ENCODE results near the gene LAMB1. TPM values are rescaled to one million over a fixed set of nuclear protein-coding genes. Genes with fewer than 3 reads are reported as not detected.

LAMB1 gene
- total and polyA plus RNA-seq, 2 of the 13 experiments (the other 11 are each of a cell fraction or from before 2014, with no cell fraction given) = 109 to 124 TPM

DNA sequence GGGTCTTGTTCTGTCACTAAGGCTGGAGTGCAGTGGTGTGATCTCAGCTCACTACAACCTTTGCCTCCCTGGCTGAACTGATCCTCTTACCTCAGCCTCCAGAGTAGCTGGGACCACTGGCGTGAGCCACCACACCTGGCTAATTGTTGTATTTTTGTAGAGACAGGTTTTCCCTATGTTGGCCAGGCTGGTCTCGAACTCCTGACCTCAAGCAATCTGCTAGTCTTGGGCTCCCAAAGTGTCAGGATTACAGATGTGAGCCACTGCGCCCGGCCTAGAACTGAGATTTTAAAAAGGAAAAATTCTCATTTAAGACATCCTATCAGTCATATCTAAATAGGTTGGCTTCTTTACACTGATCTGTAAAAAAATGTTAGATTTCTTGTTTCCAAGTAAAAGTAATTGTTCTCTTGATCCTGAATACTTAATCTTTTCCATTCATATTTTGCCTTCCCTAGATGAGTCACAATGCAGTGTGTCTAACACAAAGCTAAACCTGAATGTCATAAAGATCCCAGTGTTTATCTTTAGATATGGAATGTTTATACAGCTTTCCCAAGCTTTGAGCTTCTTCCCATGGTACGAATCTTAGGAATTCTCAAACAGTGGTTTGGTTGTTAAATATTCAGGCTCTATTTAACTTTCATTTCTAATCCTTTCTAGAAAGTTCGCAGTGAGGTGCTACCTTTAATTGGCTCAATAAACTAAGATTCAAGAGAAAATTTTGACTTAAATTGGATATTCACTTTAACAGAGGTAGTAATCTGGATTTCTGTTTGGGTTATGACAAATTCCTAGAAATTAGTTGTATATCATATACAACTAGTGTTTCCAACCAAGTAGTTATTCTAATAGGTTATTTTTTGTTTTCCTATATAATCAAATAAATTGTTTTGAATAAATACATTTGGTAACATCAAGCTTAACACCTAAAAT is 12.1 kb upstream of the LAMB1 start (continued):
- TF ChIP-seq ARNT2 (CRISPR knock-in tag; IDR thresholded peaks at IDR 0.05; ENCODE audit: low read depth) (no peak), GABPB1 (CRISPR knock-in tag; IDR thresholded peaks at IDR 0.05) (no peak), ZNF546 (CRISPR knock-in tag; conservative IDR thresholded peaks at IDR 0.05) (no peak), FOXO1 (CRISPR knock-in tag; IDR thresholded peaks at IDR 0.05) (peak; percentile 43; the same call in 1 of the 2 replicates), ZFP36L2 (CRISPR knock-in tag; IDR thresholded peaks at IDR 0.05) (no peak), MTA3 (CRISPR knock-in tag; IDR thresholded peaks at IDR 0.05) (no peak), NR1H2 (CRISPR knock-in tag; IDR thresholded peaks at IDR 0.05; ENCODE audit: borderline replicate concordance, low read depth) (no peak), SPEN (CRISPR knock-in tag; IDR thresholded peaks at IDR 0.05; ENCODE audit: low read depth) (no peak), RFX5 (IDR thresholded peaks at IDR 0.05; ENCODE audit: low read depth, low read length) (no peak), ZNF792 (CRISPR knock-in tag; IDR thresholded peaks at IDR 0.05) (0 out of 2 replicates have a peak, but pooled peaks have one; percentile 72), KDM5B (CRISPR knock-in tag; IDR thresholded peaks at IDR 0.05; ENCODE audit: borderline replicate concordance) (no peak), SATB2 (CRISPR knock-in tag; IDR thresholded peaks at IDR 0.05) (no peak), SP1 (IDR thresholded peaks at IDR 0.05) (no peak), SP1 (CRISPR knock-in tag; IDR thresholded peaks at IDR 0.05) (no peak), GATAD2A (CRISPR knock-in tag; IDR thresholded peaks at IDR 0.05) (peak; percentile 92), SETDB1 (CRISPR knock-in tag; IDR thresholded peaks at IDR 0.05; ENCODE audit: borderline replicate concordance) (no peak), GLI4 (CRISPR knock-in tag; IDR thresholded peaks at IDR 0.05; ENCODE audit: borderline replicate concordance) (no peak), TCF12 (IDR thresholded peaks at IDR 0.05) (no peak), TCF12 (CRISPR knock-in tag; IDR thresholded peaks at IDR 0.05) (no peak), HNRNPL (IDR thresholded peaks at IDR 0.05; ENCODE audit: low read depth, low read length) (no peak), KAT7 (CRISPR knock-in tag; IDR thresholded peaks at IDR 0.05; ENCODE audit: borderline replicate concordance) (no peak), YEATS4 (CRISPR knock-in tag; IDR thresholded peaks at IDR 0.05; ENCODE audit: borderline replicate concordance) (no peak), SIN3A (IDR thresholded peaks at IDR 0.05; ENCODE audit: borderline replicate concordance, low read depth, low read length) (0 out of 2 replicates have a peak, but pooled peaks have one; percentile 28), PITX1 (CRISPR knock-in tag; IDR thresholded peaks at IDR 0.05) (no peak)
- TF ChIP-seq, protein P1, sequence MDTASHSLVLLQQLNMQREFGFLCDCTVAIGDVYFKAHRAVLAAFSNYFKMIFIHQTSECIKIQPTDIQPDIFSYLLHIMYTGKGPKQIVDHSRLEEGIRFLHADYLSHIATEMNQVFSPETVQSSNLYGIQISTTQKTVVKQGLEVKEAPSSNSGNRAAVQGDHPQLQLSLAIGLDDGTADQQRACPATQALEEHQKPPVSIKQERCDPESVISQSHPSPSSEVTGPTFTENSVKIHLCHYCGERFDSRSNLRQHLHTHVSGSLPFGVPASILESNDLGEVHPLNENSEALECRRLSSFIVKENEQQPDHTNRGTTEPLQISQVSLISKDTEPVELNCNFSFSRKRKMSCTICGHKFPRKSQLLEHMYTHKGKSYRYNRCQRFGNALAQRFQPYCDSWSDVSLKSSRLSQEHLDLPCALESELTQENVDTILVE (CRISPR knock-in tag; IDR thresholded peaks at IDR 0.05) = 0 out of 2 replicates have a peak, but pooled peaks have one; percentile 27
- TF ChIP-seq, protein P2, sequence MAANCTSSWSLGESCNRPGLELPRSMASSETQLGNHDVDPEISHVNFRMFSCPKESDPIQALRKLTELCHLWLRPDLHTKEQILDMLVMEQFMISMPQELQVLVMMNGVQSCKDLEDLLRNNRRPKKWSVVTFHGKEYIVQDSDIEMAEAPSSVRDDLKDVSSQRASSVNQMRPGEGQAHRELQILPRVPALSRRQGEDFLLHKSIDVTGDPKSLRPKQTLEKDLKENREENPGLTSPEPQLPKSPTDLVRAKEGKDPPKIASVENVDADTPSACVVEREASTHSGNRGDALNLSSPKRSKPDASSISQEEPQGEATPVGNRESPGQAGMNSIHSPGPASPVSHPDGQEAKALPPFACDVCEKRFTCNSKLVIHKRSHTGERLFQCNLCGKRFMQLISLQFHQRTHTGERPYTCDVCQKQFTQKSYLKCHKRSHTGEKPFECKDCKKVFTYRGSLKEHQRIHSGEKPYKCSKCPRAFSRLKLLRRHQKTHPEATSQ (CRISPR knock-in tag; IDR thresholded peaks at IDR 0.05; ENCODE audit: borderline replicate concordance) = no peak
- TF ChIP-seq, protein P3, sequence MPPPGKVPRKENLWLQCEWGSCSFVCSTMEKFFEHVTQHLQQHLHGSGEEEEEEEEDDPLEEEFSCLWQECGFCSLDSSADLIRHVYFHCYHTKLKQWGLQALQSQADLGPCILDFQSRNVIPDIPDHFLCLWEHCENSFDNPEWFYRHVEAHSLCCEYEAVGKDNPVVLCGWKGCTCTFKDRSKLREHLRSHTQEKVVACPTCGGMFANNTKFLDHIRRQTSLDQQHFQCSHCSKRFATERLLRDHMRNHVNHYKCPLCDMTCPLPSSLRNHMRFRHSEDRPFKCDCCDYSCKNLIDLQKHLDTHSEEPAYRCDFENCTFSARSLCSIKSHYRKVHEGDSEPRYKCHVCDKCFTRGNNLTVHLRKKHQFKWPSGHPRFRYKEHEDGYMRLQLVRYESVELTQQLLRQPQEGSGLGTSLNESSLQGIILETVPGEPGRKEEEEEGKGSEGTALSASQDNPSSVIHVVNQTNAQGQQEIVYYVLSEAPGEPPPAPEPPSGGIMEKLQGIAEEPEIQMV (CRISPR knock-in tag; IDR thresholded peaks at IDR 0.05; ENCODE audit: low read depth) = no peak
- TF ChIP-seq, protein P4, sequence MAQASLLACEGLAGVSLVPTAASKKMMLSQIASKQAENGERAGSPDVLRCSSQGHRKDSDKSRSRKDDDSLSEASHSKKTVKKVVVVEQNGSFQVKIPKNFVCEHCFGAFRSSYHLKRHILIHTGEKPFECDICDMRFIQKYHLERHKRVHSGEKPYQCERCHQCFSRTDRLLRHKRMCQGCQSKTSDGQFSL (CRISPR knock-in tag; IDR thresholded peaks at IDR 0.05) = no peak

Measured in HepG2 (cell line).